Stimulated activated CD4-positive, alpha-beta T cell treated with anti-CD3 and anti-CD28 coated beads, Interleukin-15, amount 100 ng/mL, for 24 hours (primary cell): ENCODE results near the gene LRFN5.
"Not testable (repeated sequence)": the region's sequence is repeated elsewhere in the genome, so short reads cannot be mapped to it uniquely, and the experiment has no call there.

Source experiments
- DNase-seq: peaks from one replicate; pipeline ENCODE4 v3.0.0-alpha.2; 2020

Gene LRFN5

DNA sequence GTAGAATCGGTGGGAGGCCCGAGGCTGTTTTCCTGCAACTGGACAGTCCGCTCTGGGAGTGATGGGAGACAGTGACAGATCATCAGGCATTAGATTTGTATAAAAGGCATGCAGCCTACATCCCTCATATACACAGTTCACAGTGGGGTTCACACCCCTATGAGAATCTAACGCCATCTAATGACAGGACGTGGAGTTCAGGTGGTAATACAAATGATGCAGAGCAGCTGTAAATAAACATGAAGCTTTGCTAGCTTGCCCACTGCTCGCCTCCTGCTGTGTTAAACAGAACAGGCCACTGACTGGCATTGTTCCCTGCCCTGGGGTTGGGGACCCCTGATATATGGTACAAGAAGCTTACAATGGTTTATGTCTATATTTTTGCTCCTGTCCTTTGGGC is 179.0 kb downstream of the LRFN5 start:
- no peak for DNase-seq

DNA sequence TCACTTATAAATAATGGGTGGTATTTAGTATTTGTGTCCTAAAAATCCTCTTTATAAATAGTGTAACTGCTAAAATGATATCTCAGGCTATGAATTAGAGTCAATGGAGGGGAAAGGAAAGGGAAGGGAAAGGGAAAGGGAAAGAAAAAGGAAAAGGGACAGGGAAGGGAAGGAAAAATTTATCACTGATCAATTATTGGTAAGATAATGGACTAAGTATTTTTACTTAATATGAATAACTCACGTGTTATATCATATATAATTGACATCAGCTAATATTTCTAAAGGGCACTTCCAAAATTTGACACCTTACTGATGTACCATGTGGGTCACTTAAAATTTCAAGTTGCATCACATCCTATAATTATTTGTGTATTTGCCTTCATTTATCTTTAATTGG is 193.1 kb downstream of the LRFN5 start:
- DNase-seq, result no peak

DNA sequence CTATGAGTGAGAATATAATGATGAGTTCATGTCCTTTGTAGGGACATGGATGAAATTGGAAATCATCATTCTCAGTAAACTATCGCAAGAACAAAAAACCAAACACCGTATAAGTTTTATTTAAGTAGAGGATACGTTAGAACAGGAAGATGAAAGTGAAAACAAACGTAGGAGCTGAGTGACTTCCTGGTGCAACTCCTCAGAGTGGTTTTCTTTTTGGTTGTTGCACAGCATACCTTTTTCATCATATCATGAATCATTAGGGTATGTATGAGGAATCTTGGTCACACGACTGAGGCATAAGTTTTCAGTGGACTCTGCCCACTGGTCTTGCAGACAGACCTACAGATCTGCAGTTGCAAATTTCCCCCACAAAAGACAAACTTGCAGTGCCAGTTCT is 199.0 kb downstream of the LRFN5 start:
- DNase-seq, result no peak

DNA sequence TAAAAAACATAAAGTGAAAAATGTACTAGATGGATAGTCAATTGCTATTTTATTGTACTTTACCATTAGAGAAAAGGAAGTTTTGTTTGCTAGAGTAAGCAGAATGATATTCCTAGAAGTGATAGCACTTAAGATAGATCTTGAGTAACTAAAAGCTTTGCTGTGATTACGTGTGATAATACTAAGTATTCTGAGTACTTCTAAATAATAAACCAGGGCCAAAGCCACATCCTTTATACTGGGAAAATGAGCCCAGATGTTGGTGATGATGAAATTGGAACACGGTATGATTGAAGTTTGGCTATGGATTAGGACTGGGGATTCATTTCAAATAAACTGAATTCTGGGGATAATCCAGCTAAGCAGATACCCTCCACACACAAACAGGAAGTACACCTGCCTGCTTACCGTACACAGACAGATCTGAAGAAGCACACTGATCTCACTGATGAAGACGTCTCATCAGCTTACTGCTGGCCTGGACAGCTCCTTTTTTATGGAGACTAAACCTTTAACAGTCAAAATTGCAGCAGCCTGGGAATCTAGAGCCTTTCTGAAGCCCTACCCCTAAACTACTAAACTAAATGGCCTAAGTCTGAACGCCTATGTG is 199.8 kb downstream of the LRFN5 start:
- no peak for DNase-seq

DNA sequence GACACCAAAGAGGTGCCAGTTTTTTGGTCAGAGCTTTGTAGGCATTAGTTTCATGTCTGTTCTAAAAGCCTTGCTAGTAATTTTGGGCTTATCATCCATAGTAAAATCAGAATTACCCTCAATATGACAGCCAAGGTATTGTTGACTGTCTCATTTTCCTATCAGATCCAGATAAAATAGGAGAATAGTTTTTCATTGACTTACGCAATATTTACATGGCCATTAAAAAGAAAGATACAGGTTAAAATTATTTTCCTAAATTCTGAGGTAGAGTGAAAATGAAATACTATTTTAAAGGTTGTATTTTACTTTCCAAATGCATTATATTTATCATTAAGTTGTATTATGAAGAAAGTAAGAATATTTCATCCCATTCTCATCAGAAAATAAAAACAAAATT is 203.7 kb downstream of the LRFN5 start:
- DNase-seq, result no peak

DNA sequence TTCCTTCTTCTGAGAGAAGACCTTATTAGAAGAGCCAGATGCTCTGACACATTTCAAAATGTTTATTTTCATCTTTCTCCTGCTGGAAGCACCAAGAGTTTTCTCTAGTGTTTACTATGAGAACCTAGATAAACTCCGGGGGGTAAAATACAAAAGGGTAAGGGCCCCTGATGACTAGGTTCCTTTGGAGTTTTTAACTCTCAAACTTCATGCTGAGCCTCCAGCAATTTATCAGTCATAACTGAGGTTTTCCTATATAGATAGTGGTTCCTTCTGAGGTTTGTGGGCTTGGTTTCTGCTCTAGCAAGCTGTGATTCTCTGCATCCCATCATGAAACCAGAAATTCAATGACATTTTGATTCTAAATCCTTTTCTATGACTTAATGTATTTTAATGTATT is 210.9 kb downstream of the LRFN5 start:
- DNase-seq, result no peak

DNA sequence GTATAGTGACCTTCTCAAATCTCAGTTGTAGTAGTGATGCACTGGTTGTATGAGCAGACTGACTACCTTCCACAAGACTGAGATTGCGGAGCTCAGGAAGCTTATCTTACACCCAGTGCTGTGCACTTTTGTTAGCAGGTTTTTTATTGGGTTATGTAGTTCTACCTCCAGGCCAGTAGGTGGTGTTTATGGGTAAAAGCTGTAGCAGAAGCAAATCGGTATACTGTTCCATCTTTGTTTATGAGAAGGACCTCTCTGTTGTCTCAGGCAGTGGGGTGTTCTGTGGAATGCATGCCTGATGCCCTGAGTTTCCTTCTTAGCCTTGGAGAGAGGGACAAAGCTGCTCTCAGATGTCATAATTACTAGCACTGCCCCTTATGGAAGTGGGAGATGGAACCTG is 217.8 kb downstream of the LRFN5 start:
- DNase-seq, result no peak

DNA sequence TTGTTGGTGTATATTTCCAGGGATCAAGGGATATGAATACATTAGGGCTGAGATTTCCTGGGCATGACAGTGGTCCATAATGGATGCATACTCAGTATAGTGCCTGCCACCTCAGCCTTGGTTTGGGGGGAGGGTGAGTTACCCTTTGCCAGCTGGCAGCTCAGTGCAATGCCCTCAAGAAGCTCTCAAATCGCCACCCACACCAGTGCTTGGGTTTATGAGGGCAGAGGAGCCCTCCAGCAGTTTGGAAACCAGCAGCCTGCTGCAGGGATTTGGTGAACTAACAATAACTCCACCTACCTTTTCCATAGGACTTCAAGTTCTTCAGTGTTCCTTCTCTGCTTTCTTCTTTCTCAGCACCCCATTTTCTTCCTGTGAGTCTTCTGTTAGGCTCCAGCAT is 218.9 kb downstream of the LRFN5 start:
- DNase-seq, result no peak

DNA sequence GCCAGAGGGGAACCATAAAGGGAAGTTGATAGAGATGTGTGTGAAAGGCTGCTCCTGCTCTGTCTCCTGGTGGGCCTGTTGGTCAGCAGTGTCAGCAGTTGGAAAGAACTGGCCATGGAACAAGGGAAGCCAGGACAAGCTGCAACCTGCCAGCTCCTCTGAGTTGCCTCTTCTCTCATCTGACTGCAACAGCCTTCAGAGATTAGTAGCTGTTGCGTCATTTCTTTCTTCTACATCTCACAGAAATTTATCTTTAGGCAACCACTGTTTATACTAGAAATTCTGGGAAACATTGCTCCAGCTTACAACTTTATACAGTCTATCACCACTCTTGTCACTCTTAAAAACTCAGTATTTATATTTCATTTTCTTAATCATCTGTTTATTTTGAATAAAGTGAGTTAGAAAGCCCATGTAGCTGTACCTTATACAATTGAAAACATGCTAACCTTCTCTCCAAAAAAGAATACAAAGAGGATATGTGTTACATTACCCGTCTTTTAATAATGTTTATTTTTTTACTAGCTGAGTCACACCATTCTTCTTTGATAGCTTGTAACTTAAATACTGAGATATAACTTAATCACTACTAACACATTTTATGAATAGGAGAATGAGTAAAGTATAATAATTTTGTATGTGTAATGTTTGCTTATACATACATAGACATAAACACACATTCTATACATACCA is 224.2 kb downstream of the LRFN5 start:
- DNase-seq, result no peak

DNA sequence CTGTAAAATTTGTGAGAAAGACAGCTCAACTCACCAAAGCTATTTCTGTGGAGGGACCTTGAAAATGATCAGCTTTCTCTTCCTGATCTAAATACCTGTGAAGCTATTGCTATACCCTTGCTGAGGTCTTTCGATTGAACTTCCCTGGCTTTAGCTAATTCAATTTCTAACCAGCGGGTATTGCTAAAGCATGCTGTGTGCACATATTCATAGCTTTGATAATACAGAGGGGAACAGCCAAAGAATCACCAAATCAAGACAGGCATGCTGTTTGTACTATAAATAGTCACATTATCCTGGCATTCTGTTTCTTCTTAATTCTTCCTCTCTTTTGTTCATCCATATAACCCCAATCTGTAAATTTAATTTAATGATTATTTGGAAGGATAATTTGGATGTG is 233.0 kb downstream of the LRFN5 start:
- DNase-seq, result no peak

DNA sequence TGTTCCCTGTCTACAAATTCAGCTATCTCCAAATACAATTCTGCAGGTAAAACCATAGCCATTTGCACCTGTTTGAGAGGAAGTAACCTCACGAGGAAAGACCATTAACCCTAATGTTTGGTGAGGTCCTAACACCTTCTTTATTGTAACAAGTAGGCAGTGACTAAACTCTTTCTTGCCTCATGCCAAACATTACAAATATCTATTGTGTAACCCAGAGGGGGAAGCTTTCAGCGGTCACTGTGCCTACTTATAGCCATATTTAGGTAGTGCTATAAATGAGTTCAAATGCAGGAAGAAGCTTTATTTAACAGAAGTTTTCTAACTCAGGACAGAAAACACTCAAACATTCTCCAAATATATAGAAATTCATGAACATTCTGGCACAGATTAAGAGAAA is 252.7 kb downstream of the LRFN5 start:
- DNase-seq, result no peak

DNA sequence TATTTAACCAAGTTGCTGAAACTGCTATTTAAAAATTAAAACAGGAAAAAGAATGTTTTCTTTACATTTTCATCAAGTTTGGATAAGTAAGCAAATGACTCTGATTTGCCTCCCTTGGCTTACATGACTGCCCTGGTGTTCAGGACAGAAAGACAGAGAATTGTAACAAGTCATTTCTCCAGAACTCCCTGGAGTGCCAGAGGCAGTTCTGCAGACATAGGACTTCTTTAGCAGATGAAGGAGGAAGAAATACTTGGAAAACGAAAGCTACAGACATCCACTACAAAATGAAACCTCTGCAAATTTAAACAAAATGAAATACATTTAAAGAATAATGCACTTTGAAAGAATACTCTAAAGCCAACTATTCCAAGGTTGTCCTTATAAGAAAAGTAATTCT is 253.9 kb downstream of the LRFN5 start:
- DNase-seq, result no peak

DNA sequence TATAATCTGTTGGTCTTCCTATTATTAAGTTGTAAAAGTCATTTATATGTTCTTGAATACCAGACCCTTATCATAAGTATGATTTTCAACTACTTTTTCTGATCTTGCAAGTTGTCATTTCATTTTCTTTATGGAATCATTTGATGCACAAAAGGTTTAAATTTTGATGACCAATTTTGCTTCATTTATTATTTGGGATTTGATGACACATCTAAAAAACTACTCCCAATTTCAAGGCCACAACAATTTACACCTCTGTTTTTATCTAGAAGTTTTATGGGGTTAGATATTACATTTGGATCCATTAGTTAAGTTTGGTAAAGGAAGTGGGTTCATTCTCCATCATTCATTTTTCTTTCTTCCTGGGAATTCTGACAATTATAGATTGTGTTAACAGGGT is 259.2 kb downstream of the LRFN5 start:
- DNase-seq, result no peak

DNA sequence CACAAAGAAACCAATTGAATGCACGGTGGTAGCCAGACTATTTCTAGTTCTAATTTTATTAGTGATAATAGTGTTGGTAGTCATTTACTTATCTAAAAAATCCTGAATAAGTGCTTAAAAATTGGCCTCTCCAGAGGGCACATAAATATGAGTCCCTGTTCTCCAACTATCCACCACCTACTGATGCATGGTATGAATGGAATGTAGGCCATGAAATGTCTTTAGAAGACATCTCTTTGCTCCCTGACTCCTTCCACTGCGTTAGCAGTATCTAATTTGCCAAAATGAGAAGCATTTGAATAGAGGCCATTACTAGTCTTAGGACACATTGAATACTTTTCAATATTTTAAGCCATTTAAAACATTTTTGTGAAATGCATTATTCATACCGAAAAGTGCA is 261.7 kb downstream of the LRFN5 start:
- no peak for DNase-seq

DNA sequence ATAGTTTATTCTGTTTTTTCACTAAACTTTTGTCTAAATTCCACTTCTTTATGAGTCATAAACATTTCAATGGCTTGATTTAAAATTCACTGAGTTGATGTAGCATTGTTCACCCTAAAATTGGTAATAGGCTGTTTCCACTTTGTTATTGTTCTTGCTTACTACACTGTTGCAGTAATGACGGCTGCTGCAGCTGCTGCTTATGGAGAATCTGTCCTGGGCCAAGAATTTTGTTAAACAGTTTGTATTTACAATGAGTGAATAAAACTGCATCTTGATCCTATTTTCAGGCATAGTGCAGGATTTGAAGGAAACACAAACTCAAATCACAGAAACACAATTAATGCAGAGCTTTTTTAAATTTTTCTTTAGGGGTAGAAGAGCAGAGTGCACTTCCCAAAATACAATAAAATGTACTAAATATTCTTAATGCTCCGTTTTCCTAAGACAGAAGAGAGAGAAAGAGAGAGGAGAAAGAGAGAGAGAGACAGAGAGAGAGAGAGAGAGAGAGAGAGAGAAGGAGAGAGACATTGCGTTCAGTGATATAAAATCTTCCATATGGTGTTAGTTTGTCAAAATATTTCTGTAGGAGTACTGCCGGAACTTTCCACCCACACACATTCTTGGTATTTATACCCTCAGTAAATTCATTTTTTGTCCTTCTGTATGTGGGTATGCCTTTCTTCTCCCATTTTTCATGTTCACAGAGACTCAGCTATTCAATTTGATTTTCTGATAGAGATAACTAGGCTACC is 266.4 kb downstream of the LRFN5 start:
- DNase-seq, result no peak

DNA sequence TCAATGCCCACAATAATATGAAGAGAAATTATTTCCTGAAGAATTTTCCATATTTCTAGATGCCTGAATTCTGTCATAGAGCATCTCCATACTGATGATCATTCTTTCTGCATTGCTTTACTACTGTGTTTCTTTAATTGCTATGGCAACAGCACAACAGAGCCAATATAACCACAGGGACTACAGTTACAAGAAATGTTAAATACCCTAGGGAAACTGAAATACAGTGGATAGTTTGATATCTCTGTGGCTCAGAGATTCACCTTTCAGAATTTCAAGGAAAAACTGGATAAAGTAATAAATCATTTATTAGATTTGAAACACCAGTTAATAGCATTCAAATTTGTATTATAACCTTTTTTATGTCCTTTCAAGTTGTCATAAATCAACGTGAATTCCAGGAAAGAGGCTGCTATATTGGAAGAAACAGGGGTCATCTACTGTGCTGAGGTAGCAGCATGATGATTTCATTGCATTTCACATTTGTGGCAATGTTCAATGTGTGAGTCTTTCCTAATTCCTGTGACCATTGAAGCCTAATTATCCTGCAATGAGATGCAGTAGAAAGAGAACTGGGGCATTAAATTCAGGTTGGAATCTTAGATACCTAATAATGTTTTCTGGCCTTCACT is 267.1 kb downstream of the LRFN5 start:
- no peak for DNase-seq

DNA sequence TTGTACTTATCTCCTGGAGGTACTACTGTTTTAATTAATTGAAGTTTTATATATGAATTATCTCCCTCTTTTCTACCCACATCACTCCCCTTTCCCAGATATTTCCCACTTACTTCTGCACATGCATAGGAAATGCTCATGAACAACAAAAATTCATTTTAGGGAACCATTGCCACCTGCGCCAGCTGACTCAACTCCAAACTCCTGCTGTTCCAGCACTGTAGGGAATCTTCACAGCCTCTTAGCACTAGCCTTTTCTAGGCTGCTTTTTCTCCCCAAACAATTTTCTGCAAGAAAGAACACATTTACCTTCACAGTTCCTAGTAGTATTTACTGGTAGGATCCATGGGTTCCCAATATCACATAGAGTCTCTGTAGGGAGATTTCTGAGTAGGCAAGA is 268.4 kb downstream of the LRFN5 start:
- no peak for DNase-seq

DNA sequence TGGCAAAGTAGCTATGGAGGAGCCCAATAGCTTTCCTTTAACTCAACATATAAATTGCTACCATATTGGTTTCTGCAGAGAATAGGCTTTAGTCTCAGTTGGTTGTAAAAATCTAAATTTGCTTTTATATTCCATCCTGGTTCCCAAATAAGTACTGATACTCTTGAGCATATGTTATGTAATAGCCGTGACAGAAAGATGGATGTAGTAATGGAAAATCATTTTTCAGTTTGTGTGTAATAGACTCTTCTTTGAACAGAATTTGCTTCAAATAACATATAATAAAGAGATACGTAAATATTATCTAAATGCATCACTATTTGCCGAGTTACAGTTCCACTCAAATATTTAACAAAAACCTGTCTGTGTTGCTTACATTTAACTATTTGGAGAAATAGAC is 271.6 kb downstream of the LRFN5 start:
- DNase-seq, result no peak

DNA sequence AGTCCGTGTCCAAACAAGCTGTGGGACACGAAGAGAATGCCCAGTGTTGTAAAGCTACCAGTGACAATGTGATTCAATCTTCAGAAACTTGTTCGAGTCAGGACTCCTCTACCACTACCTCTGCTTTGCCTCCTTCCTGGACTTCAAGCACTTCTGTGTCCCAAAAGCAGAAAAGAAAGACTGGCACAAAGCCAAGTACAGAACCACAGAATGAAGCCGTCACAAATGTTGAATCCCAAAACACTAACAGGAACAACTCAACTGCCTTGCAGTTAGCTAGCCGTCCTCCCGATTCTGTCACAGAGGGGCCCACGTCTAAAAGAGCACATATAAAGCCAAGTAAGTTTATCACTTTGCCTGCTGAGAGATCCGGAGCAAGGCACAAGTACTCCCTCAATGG is 284.9 kb downstream of the LRFN5 start:
- no peak for DNase-seq

DNA sequence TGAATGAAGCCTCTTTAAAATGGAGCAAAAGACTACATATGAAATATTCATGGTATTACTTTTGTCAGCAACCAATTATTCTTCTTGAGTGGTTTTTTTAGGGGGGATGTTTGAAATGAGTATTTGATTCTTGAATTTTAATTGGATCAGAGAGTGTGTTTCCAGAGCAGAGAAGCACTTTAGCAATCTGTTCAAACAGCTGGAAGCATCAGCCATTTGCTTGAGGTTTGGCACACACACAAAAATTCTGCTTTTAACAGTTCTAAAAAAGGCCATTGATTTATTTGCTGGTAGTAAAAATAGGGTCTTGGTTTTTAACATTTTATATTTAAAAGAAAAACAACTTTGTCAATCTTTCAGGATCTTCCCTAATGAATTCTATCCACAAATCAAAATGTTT is 292.7 kb downstream of the LRFN5 start:
- no peak for DNase-seq

DNA sequence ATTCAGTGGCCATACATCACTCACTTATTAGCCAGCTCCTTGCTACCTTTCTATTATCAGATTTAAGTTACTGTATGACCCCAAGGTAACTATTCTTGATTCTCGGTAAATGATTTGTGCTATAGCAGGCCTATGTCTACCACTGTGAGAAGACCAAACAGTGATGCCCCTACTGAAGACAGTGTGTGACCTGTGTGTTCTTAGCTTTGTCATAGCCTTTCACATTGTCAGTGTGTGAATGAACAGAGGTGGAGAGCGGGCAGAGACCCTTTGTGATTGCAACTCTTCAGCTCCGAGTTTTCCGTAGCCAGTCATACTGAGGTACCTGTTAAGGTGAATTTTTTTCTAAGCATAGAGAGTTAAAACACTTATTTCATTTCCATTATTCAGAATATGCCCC is 294.0 kb downstream of the LRFN5 start:
- no peak for DNase-seq

DNA sequence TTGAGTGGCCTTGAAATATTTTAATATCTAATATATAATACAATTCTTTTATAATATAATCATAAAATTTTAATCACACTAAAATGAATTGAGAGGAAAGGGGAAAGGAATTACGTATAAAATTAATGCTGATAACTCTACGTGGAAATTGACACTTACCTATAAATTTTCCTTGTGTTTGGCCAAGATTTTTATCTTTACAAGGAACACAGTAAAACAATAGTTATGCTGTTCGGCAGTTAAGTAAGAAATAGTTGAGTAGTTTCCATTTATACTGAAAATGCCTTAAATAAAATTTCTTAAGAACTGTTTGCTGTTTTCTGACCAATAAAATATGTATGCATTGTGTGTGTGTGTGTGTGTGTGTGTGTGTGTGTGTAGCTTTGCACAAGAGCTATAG is 294.4 kb downstream of the LRFN5 start:
- DNase-seq, result no peak

DNA sequence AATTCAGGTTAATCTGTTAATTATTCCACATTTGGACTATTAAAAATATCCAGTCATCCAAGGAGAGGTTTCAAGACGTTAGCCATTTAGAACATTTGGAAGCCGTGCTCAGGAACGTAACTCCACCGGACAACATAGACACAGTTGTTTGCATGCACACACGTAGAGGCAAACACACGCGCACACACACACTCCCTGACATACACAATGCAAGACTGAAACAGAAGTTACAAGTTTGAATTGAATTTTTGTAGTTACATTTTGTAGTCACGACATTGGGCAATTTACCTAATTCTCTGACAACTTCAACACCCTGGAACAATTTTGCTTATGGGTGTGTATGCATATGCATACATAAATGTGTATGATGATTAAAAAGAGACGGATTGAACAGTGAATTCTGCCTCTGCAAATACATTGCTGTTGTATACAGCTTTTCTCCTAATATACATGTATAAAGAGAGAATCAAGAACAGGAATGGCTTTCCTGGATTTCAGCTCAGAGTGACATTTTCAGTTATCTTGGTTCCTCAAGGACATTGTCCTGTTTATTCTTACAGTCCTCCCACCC is 298.8 kb downstream of the LRFN5 start:
- DNase-seq, result no peak

DNA sequence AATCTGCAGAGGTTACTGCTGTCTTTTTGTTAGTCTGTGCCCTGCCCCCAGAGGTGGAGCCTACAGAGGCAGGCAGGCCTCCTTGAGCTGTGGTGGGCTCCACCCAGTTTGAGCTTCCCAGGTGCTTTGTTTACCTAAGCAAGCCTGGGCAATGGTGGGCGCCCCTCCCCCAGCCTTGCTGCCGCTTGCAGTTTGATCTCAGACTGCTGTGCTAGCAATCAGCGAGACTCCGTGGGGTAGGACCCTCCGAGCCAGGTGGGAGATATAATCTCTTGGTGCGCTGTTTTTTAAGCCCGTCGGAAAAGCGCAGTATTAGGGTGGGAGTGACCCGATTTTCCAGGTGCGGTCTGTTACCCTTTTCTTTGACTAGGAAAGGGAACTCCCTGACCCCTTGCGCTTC is 304.5 kb downstream of the LRFN5 start:
- DNase-seq, result not testable (repeated sequence)
